SK-N-SH (cell line): Measurements from ENCODE around the gene EPHA3. TPM values are rescaled to one million over a fixed set of nuclear protein-coding genes. Genes with fewer than 3 reads are reported as not detected.

ENCODE experiments used
- CTCF ChIA-PET: fragments of 300-600, 350-600 bp; formaldehyde crosslinking; extraction: SDS; loops from one replicate; lab custom pipeline; 2021; lab: Yijun Ruan, JAX
- POLR2A ChIA-PET: fragments of 350-600 bp; sonication (Branson Sonifier 250); formaldehyde crosslinking; extraction: SDS; loops from one replicate; lab custom pipeline; 2020; ENCODE audit warnings: antibody characterized with exemption, inconsistent platforms; lab: Yijun Ruan, JAX
- DNase-seq: peaks from one replicate; pipeline ENCODE4 v3.0.0; 2012
- H2AFZ ChIP-seq: fragments of 200-600 bp; sonication (generic); 2 replicates; pipeline ENCODE4 v1.8.1; 2016; ENCODE audit warnings: antibody characterized with exemption, mild to moderate bottlenecking, low read depth
- H3F3A ChIP-seq: fragments of 200-600 bp; sonication (generic); replicated peaks from 2 replicates; pipeline ENCODE3; 2016; ENCODE audit warnings: antibody characterized with exemption, mild to moderate bottlenecking; ENCODE audit not compliant: insufficient read depth
- H3K27ac ChIP-seq, 2 experiments: fragments of 200-500 bp in 1 of 2; fragments of 200-600 bp in 1 of 2; sonication (Bioruptor generic) in 1 of 2; sonication (generic), shearing (Covaris generic) in 1 of 2; 2 replicates each; pipeline versions ENCODE4 v1.5.1 to v1.6.1; 2014 to 2016; ENCODE audit warnings: low read depth in 2 of 2, inconsistent platforms in 1 of 2, low read length in 1 of 2, mild to moderate bottlenecking in 1 of 2, mixed read lengths in 1 of 2
- H3K27me3 ChIP-seq: fragments of 200-600 bp; sonication (generic), shearing (Covaris generic); 2 replicates; pipeline ENCODE4 v1.6.1; 2016; ENCODE audit warnings: mixed run types; ENCODE audit not compliant: insufficient read depth
- H3K36me3 ChIP-seq, 2 experiments: fragments of 200-500 bp in 1 of 2; fragments of 200-600 bp in 1 of 2; sonication (Bioruptor generic) in 1 of 2; sonication (generic) in 1 of 2; replicated peaks in 1 of 2; 2 replicates each; pipeline versions ENCODE3 to v1.5.1; 2014 to 2016; ENCODE audit warnings: low read length in 1 of 2, mild to moderate bottlenecking in 1 of 2; ENCODE audit not compliant: insufficient read depth in 2 of 2, control insufficient read depth in 1 of 2
- H3K4me1 ChIP-seq, 2 experiments: fragments of 200-500 bp in 1 of 2; fragments of 200-600 bp in 1 of 2; sonication (Bioruptor generic) in 1 of 2; sonication (generic), shearing (Covaris generic) in 1 of 2; 2 replicates each; pipeline versions ENCODE4 v1.5.1 to v1.6.1; 2014 to 2016; ENCODE audit warnings: low read depth in 1 of 2, low read length in 1 of 2, mixed run types in 1 of 2; ENCODE audit not compliant: insufficient read depth in 2 of 2, control insufficient read depth in 1 of 2
- H3K4me2 ChIP-seq: fragments of 200-600 bp; sonication (generic), shearing (Covaris generic); 2 replicates; pipeline ENCODE4 v1.6.1; 2017; ENCODE audit warnings: mixed run types
- H3K4me3 ChIP-seq, 2 experiments: fragments of 200-500 bp in 1 of 2; fragments of 200-600 bp in 1 of 2; sonication (Bioruptor generic) in 1 of 2; sonication (generic), shearing (Covaris generic) in 1 of 2; 2 replicates each; pipeline versions ENCODE4 v1.5.1 to v1.8.1; 2014 to 2016; ENCODE audit warnings: low read depth in 2 of 2, inconsistent platforms in 1 of 2, low read length in 1 of 2, mild to moderate bottlenecking in 1 of 2, mixed read lengths in 1 of 2, moderate library complexity in 1 of 2
- H3K79me2 ChIP-seq: fragments of 200-600 bp; sonication (generic); 2 replicates; pipeline ENCODE4 v1.8.1; 2017; ENCODE audit warnings: mild to moderate bottlenecking; ENCODE audit not compliant: insufficient read depth
- H3K9ac ChIP-seq: fragments of 200-600 bp; sonication (generic); 2 replicates; pipeline ENCODE4 v1.6.1; 2017; ENCODE audit warnings: mixed run types
- H3K9me2 ChIP-seq: fragments of 200-600 bp; sonication (generic); 2 replicates; pipeline ENCODE4 v1.6.1; 2017; ENCODE audit warnings: mixed run types
- H3K9me3 ChIP-seq: fragments of 200-600 bp; sonication (generic); 2 replicates; pipeline ENCODE4 v1.6.1; 2017; ENCODE audit warnings: mixed run types, mild to moderate bottlenecking, moderate library complexity
- H4K20me1 ChIP-seq: fragments of 200-600 bp; sonication (generic); 2 replicates; pipeline ENCODE4 v1.6.1; 2017; ENCODE audit warnings: mild to moderate bottlenecking, mixed run types; ENCODE audit not compliant: insufficient read depth
- CTCF ChIP-seq: fragments of 200-600 bp; sonication (generic); IDR thresholded peaks from 2 replicates; pipeline ENCODE4 v1.6.1; 2017; ENCODE audit warnings: antibody characterized with exemption, mild to moderate bottlenecking, moderate library complexity
- EP300 ChIP-seq, 2 experiments: IDR thresholded peaks; 2 replicates each; pipeline versions ENCODE4 v1.4.0 to v1.6.1; 2012; ENCODE audit warnings: borderline replicate concordance in 1 of 2, low read depth in 1 of 2, low read length in 1 of 2
- IRF3 ChIP-seq: fragments of 150-350 bp; IDR thresholded peaks from 2 replicates; pipeline ENCODE4 v1.6.1; 2016; ENCODE audit warnings: mild to moderate bottlenecking, low read depth, low read length
- USF2 ChIP-seq: fragments of 150-350 bp; IDR thresholded peaks from 2 replicates; pipeline ENCODE4 v1.6.1; 2017; ENCODE audit warnings: antibody characterized with exemption, low read length, low read depth, borderline replicate concordance
- WGBS: methylation state at CpG from one replicate; pipeline ENCODE4 v1.1.6; 2017; ENCODE audit warnings: low lambda C conversion rate; 5-methylcytosine and 5-hydroxymethylcytosine counted together
- polyA plus RNA-seq, 3 experiments: library from polyadenylated mRNA; depleted of rRNA; stranded (reverse); fragments of >200 nt; gene quantifications; 2 replicates each; pipeline ENCODE4 v1.2.3, GENCODE V29; 2012

The EPHA3 gene
- polyA plus RNA-seq, 1 of the 3 experiments (the other 2 are of a cell fraction) = not detected

GRCh38 chr3:89525609-89526008 lies 418.2 kb downstream of the EPHA3 start:
- no peak overlapping the region for H3K27ac ChIP-seq
- no peak for DNase-seq
- no peaks in the 10 kb centered on the region for H3K79me2 ChIP-seq
- H3K27me3 ChIP-seq = no peaks in the 10 kb centered on the region
- no peaks in the 10 kb centered on the region for H3F3A ChIP-seq
- no peaks in the 10 kb centered on the region for H3K9me3 ChIP-seq
- H3K9ac ChIP-seq = no peak overlapping the region
- POLR2A ChIA-PET = no interaction called here
- H3K4me3 ChIP-seq = no peak overlapping the region
- H3K9me2 ChIP-seq = no peaks in the 10 kb centered on the region
- H3K4me1 ChIP-seq = no peaks in the 10 kb centered on the region
- no peak overlapping the region for H2AFZ ChIP-seq
- H3K36me3 ChIP-seq = no peaks in the 10 kb centered on the region
- CTCF ChIA-PET = no interaction called here
- 0% methylated on average over 2 of the region's 2 CpGs for WGBS
- H3K4me2 ChIP-seq = no peak overlapping the region
- TF ChIP-seq USF2 = no peak
- no peak for TF ChIP-seq EP300 (IDR thresholded peaks at IDR 0.05; ENCODE audit: borderline replicate concordance in 1 of 2, low read depth in 1 of 2, low read length in 1 of 2)
- TF ChIP-seq, all 33 proteins: peak for 0
- no peaks in the 10 kb centered on the region for H4K20me1 ChIP-seq

GRCh38 chr3:89527736-89528305 lies 420.4 kb downstream of the EPHA3 start:
- no peak for DNase-seq
- H3K9ac ChIP-seq = no peak overlapping the region
- CTCF ChIA-PET = no interaction called here
- POLR2A ChIA-PET = no interaction called here
- H3K9me3 ChIP-seq = no peaks in the 10 kb centered on the region
- H3K4me3 ChIP-seq = no peak overlapping the region
- no peaks in the 10 kb centered on the region for H3F3A ChIP-seq
- no peak overlapping the region for H3K27ac ChIP-seq
- no peaks in the 10 kb centered on the region for H3K9me2 ChIP-seq
- H2AFZ ChIP-seq = no peak overlapping the region
- 0% methylated on average over 1 of the region's 1 CpG for WGBS
- H3K4me2 ChIP-seq = no peak overlapping the region
- H3K27me3 ChIP-seq = no peaks in the 10 kb centered on the region
- H4K20me1 ChIP-seq = no peaks in the 10 kb centered on the region
- no peaks in the 10 kb centered on the region for H3K79me2 ChIP-seq
- TF ChIP-seq CTCF = 0 out of 2 replicates have a peak, but pooled peaks have one; percentile 9
- TF ChIP-seq IRF3 = no peak
- H3K4me1 ChIP-seq = no peaks in the 10 kb centered on the region
- H3K36me3 ChIP-seq = no peaks in the 10 kb centered on the region
